HepG2 (cell line): Measurements from ENCODE around the gene SUV39H2. TPM values are rescaled to one million over a fixed set of nuclear protein-coding genes. Genes with fewer than 3 reads are reported as not detected.

Source experiments
- ATAC-seq: fragments of 200-7000 bp; cut with Tn5 transposase; 3 replicates; pipeline ENCODE4 v1.9.1; 2020; ENCODE audit warnings: mild to moderate bottlenecking, moderate library complexity
- BruUV-seq: library from RNA; stranded (reverse); fragments of 400-500 nt; replicated peaks from 2 replicates; lab custom pipeline; 2021; lab: Mats Ljungman, UMichigan
- CTCF ChIA-PET: fragments of 300-600 bp; formaldehyde crosslinking; extraction: SDS; loops from one replicate; lab custom pipeline; 2021; ENCODE audit warnings: low total read pairs, inconsistent platforms, low intra/inter-chr PET ratio; lab: Yijun Ruan, JAX
- POLR2A ChIA-PET: fragments of 350-600 bp; sonication (Branson Sonifier 250); formaldehyde crosslinking; loops from one replicate; lab custom pipeline; 2020; ENCODE audit warnings: antibody characterized with exemption, inconsistent platforms; lab: Yijun Ruan, JAX
- DNase-seq: peaks from one replicate; pipeline ENCODE4 v3.0.0-alpha.2; 2015; ENCODE audit warnings: low spot score
- FAIRE-seq: peaks from 3 replicates; lab custom pipeline; 2011; peaks lifted over from hg19 to GRCh38; lab: Jason Lieb, UNC
- H2AFZ ChIP-seq: one replicate; pipeline ENCODE4 v1.6.1; 2011; ENCODE audit warnings: low read length, inconsistent platforms
- H3K27ac ChIP-seq: fragments of 300-600 bp; 3 replicates; pipeline ENCODE4 v1.8.0; 2011; ENCODE audit warnings: mixed run types, mild to moderate bottlenecking, mixed read lengths, low read length, inconsistent platforms; ENCODE audit not compliant: insufficient read depth; ENCODE audit errors: extremely low read length
- H3K27me3 ChIP-seq, 2 experiments: fragments of 200-600 bp in 1 of 2; 2 replicates in 1 of 2; 3 replicates in 1 of 2; pipeline versions ENCODE4 v1.6.0 to v1.8.0; 2011; ENCODE audit warnings: low read length in 2 of 2, mild to moderate bottlenecking in 2 of 2, moderate library complexity in 2 of 2, inconsistent platforms in 1 of 2; ENCODE audit not compliant: insufficient read depth in 2 of 2, control insufficient read depth in 1 of 2
- H3K36me3 ChIP-seq, 2 experiments: fragments of 200-600 bp in 1 of 2; replicated peaks in 1 of 2; 2 replicates in 1 of 2; 3 replicates in 1 of 2; pipeline versions ENCODE4 v1.5.1 to v1.8.0; 2011; ENCODE audit warnings: low read length in 2 of 2, inconsistent platforms in 1 of 2; ENCODE audit not compliant: insufficient read depth in 2 of 2, control insufficient read depth in 1 of 2
- H3K4me1 ChIP-seq: 2 replicates; pipeline ENCODE4 v1.5.1; 2012; ENCODE audit warnings: low read length, inconsistent platforms; ENCODE audit not compliant: insufficient read depth
- H3K4me2 ChIP-seq: 2 replicates; pipeline ENCODE4 v1.6.0; 2011; ENCODE audit warnings: low read depth, low read length, inconsistent platforms
- H3K4me3 ChIP-seq, 3 experiments: fragments of 200-600 bp in 1 of 3; sonication (generic), shearing (Covaris generic) in 1 of 3; replicated peaks in 1 of 3; 2 replicates each; pipeline ENCODE4 v1.5.1; 2011 to 2016; ENCODE audit warnings: low read length in 3 of 3, inconsistent platforms in 2 of 3, low read depth in 2 of 3, mild to moderate bottlenecking in 2 of 3, control low read depth in 1 of 3, mixed read lengths in 1 of 3; ENCODE audit not compliant: insufficient read depth in 1 of 3
- H3K79me2 ChIP-seq: one replicate; pipeline ENCODE4 v1.6.1; 2011; ENCODE audit warnings: low read length, inconsistent platforms; ENCODE audit not compliant: insufficient read depth
- H3K9ac ChIP-seq: 2 replicates; pipeline ENCODE4 v1.6.0; 2011; ENCODE audit warnings: mild to moderate bottlenecking, low read depth, low read length, inconsistent platforms; ENCODE audit not compliant: insufficient read depth
- H3K9me3 ChIP-seq: 2 replicates; pipeline ENCODE4 v1.5.1; 2012; ENCODE audit warnings: mild to moderate bottlenecking, low read length
- H4K20me1 ChIP-seq: 2 replicates; pipeline ENCODE4 v1.6.0; 2011; ENCODE audit warnings: inconsistent platforms, mild to moderate bottlenecking, low read length, moderate library complexity; ENCODE audit not compliant: insufficient read depth
- AGO2 ChIP-seq: fragments of 200-400 bp; formaldehyde crosslinking; optimal IDR thresholded peaks from 2 replicates; pipeline ENCODE3; 2017; ENCODE audit warnings: mild to moderate bottlenecking, low read depth, low read length, moderate library complexity
- HMG20B ChIP-seq: conservative IDR thresholded peaks from 2 replicates; pipeline ENCODE4 v1.6.1; 2016; ENCODE audit warnings: missing genetic modification reagents, missing compliant biosample characterization
- HNRNPUL1 ChIP-seq: fragments of 200-400 bp; formaldehyde crosslinking; IDR thresholded peaks from 2 replicates; pipeline ENCODE4 v1.6.1; 2017; ENCODE audit warnings: low read depth, mild to moderate bottlenecking, low read length, moderate library complexity
- ISL2 ChIP-seq: sonication (generic); formaldehyde crosslinking; IDR thresholded peaks from 2 replicates; pipeline ENCODE4 v1.5.0; 2020; ENCODE audit warnings: missing genetic modification reagents
- MED13 ChIP-seq: sonication (generic); formaldehyde crosslinking; IDR thresholded peaks from 2 replicates; pipeline ENCODE4 v1.5.0; 2020; ENCODE audit warnings: missing genetic modification reagents
- MEF2D ChIP-seq: sonication (generic); formaldehyde crosslinking; IDR thresholded peaks from 2 replicates; pipeline ENCODE4 v1.5.1; 2020; ENCODE audit warnings: mild to moderate bottlenecking, missing genetic modification reagents
- MLLT10 ChIP-seq: sonication (generic); formaldehyde crosslinking; IDR thresholded peaks from 2 replicates; pipeline ENCODE4 v1.4.0; 2020; ENCODE audit warnings: missing genetic modification reagents
- TARDBP ChIP-seq: sonication (generic); formaldehyde crosslinking; IDR thresholded peaks from 2 replicates; pipeline ENCODE4 v1.8.0; 2022; ENCODE audit warnings: mild to moderate bottlenecking, missing genetic modification reagents
- TCF12 ChIP-seq, 2 experiments: fragments of 450-650 bp in 1 of 2; sonication (generic) in 1 of 2; formaldehyde crosslinking in 1 of 2; IDR thresholded peaks; 2 replicates each; pipeline versions ENCODE4 v1.6.1 to v1.8.0; 2017 to 2022; ENCODE audit warnings: antibody characterized with exemption in 1 of 2, mild to moderate bottlenecking in 1 of 2, missing genetic modification reagents in 1 of 2, moderate library complexity in 1 of 2
- TCF7L2 ChIP-seq: IDR thresholded peaks from 2 replicates; pipeline ENCODE4 v1.6.1; 2011; ENCODE audit warnings: mild to moderate bottlenecking, low read depth, low read length, moderate library complexity
- ZNF30 ChIP-seq: sonication (generic); formaldehyde crosslinking; IDR thresholded peaks from 2 replicates; pipeline ENCODE4 v1.5.0; 2020; ENCODE audit warnings: mild to moderate bottlenecking, missing genetic modification reagents
- ZNF558 ChIP-seq: sonication (generic); formaldehyde crosslinking; IDR thresholded peaks from 2 replicates; pipeline ENCODE4 v1.9.0; 2022; ENCODE audit warnings: mild to moderate bottlenecking, missing genetic modification reagents, borderline replicate concordance
- ZNF564 ChIP-seq: sonication (generic); formaldehyde crosslinking; IDR thresholded peaks from 2 replicates; pipeline ENCODE4 v1.8.1; 2023; ENCODE audit warnings: mild to moderate bottlenecking, missing genetic modification reagents
- ZSCAN20 ChIP-seq: sonication (generic); formaldehyde crosslinking; IDR thresholded peaks from 2 replicates; pipeline ENCODE4 v1.4.0; 2020; ENCODE audit warnings: missing genetic modification reagents, mild to moderate bottlenecking, borderline replicate concordance
- ZSCAN25 ChIP-seq: sonication (generic); formaldehyde crosslinking; IDR thresholded peaks from 2 replicates; pipeline ENCODE4 v1.8.0; 2022; ENCODE audit warnings: mild to moderate bottlenecking, missing genetic modification reagents
- WGBS: methylation state at CpG from one replicate; pipeline ENCODE4 v1.1.6; 2017; ENCODE audit warnings: low lambda C conversion rate; 5-methylcytosine and 5-hydroxymethylcytosine counted together
- in situ Hi-C: cut with HindIII; loops from 2 replicates; pipeline ENCODE4 v1.10.0; 2017; ENCODE audit warnings: low pct_unique_long_range_greater_than_20kb; ENCODE audit not compliant: extremely low pct_ligation_motif_present
- intact Hi-C: fragments of 100-400 bp; cut with micrococcal nuclease; formaldehyde crosslinking; loops from one replicate; pipeline ENCODE4 v1.10.0; 2022; ENCODE audit not compliant: unreplicated experiment
- polyA plus RNA-seq, 8 experiments: library from polyadenylated mRNA; depleted of rRNA in 3 of 8; stranded (reverse) in 7 of 8; unstranded in 1 of 8; fragments of >200 nt; fragmentation: Illumina TruSeq in 4 of 8; extraction: Trizol in 4 of 8; gene quantifications; 2 replicates each; pipeline versions ENCODE4 v1.2.1 to v1.2.3, GENCODE V29; 2011 to 2016; ENCODE audit warnings: low read depth in 4 of 8, missing spikeins in 1 of 8, mixed read lengths in 1 of 8; ENCODE audit not compliant: insufficient read depth in 1 of 8
- total RNA-seq, 5 experiments: library from RNA; depleted of rRNA; stranded (reverse); fragments of >200 nt; fragmentation: Illumina TruSeq; extraction: Trizol; gene quantifications; 2 replicates each; pipeline ENCODE4 v1.2.3, GENCODE V29; 2016; ENCODE audit warnings: low read depth in 1 of 5
- TF ChIP-seq, protein P1 (sequence below): sonication (generic); formaldehyde crosslinking; IDR thresholded peaks from 2 replicates; pipeline ENCODE4 v1.5.1; 2020; ENCODE audit warnings: missing genetic modification reagents, mild to moderate bottlenecking, borderline replicate concordance
- TF ChIP-seq, protein P2 (sequence below): sonication (generic); formaldehyde crosslinking; IDR thresholded peaks from 2 replicates; pipeline ENCODE4 v1.5.0; 2020; ENCODE audit warnings: missing genetic modification reagents

Gene SUV39H2
- total and polyA plus RNA-seq, 2 of the 13 experiments (the other 11 are each of a cell fraction or from before 2014, with no cell fraction given), result 9.0 to 44.3 TPM

DNA sequence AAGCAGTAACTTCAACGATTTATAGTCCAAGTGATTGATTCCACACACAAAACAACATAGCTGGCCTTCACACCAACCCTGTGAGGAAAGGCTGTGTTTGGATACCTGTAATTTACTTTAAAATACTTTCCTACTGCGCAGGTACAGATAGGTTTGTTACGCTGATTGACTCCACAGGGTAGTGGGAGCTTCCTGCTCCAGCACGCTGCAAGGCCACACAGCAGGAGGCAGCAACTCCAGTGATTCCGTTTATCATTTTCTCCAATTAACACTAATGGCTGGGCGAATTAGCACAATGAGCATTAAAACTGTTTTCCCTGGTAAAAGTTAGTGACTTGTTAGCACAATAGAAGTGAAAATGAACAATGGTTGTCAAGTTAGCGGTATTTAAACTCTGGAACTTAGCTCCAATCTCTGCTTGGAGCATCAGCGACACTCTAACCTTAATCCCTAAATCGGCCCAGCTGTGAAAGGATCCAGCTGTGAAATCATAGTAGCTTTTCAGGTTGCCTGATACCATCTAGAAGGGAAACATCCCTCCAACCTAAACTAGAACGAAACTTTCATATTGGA is 74.3 kb downstream of the SUV39H2 start (continued):
- TF ChIP-seq ZNF564 (CRISPR knock-in tag) (no peak), TARDBP (0 out of 2 replicates have a peak, but pooled peaks have one; percentile 39), HNRNPUL1 (no peak)

DNA sequence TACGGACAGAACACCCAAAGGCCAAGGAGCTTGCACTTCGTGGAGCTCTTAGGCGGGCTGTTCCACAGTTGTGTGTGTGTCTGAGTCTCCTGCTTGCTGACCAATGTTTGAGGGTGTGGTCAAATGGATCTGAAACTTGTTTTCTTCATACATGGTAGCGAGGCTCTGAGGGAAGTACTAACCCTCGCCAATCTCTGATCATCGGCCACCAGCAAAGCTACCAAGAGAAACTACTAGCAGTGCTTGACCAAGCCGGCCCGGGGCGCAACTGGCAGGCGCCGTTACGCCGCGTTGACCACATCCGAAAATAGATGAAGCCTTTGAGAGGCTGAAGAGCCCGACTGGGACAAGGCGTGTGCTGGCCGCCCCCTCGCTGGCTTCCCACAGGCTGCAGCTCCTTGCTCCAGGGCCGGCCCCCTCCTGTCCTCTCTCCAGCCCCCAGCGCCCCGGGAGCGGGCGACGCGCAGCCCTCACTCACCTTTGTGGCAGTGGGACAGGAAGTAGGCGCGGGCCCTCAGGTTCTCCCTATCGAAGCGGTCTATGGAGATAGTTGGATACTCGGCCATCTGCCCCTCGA is 74.8 kb downstream of the SUV39H2 start:
- in situ Hi-C loops, result no loop called here
- FAIRE-seq (no peak), ATAC-seq (peak; percentile 74)
- TF ChIP-seq, protein P1, sequence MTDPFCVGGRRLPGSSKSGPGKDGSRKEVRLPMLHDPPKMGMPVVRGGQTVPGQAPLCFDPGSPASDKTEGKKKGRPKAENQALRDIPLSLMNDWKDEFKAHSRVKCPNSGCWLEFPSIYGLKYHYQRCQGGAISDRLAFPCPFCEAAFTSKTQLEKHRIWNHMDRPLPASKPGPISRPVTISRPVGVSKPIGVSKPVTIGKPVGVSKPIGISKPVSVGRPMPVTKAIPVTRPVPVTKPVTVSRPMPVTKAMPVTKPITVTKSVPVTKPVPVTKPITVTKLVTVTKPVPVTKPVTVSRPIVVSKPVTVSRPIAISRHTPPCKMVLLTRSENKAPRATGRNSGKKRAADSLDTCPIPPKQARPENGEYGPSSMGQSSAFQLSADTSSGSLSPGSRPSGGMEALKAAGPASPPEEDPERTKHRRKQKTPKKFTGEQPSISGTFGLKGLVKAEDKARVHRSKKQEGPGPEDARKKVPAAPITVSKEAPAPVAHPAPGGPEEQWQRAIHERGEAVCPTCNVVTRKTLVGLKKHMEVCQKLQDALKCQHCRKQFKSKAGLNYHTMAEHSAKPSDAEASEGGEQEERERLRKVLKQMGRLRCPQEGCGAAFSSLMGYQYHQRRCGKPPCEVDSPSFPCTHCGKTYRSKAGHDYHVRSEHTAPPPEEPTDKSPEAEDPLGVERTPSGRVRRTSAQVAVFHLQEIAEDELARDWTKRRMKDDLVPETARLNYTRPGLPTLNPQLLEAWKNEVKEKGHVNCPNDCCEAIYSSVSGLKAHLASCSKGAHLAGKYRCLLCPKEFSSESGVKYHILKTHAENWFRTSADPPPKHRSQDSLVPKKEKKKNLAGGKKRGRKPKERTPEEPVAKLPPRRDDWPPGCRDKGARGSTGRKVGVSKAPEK, result no peak
- no peak for TF ChIP-seq TCF12 (IDR thresholded peaks at IDR 0.05)
- no peak for TF ChIP-seq TCF12 (CRISPR knock-in tag; IDR thresholded peaks at IDR 0.05)
- TF ChIP-seq ISL2 (CRISPR knock-in tag), result peak; percentile 17; the same call in 1 of the 2 replicates
- TF ChIP-seq, protein P2, sequence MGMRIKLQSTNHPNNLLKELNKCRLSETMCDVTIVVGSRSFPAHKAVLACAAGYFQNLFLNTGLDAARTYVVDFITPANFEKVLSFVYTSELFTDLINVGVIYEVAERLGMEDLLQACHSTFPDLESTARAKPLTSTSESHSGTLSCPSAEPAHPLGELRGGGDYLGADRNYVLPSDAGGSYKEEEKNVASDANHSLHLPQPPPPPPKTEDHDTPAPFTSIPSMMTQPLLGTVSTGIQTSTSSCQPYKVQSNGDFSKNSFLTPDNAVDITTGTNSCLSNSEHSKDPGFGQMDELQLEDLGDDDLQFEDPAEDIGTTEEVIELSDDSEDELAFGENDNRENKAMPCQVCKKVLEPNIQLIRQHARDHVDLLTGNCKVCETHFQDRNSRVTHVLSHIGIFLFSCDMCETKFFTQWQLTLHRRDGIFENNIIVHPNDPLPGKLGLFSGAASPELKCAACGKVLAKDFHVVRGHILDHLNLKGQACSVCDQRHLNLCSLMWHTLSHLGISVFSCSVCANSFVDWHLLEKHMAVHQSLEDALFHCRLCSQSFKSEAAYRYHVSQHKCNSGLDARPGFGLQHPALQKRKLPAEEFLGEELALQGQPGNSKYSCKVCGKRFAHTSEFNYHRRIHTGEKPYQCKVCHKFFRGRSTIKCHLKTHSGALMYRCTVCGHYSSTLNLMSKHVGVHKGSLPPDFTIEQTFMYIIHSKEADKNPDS, result 0 out of 2 replicates have a peak, but pooled peaks have one; percentile 5
- TF ChIP-seq ZSCAN25, result 0 out of 2 replicates have a peak, but pooled peaks have one; percentile 8
- TF ChIP-seq MLLT10 (CRISPR knock-in tag), result 0 out of 2 replicates have a peak, but pooled peaks have one; percentile 39
- TF ChIP-seq MED13 (CRISPR knock-in tag), result 0 out of 2 replicates have a peak, but pooled peaks have one; percentile 54
- TF ChIP-seq AGO2, result peak; percentile 39
- TF ChIP-seq ZNF558 (CRISPR knock-in tag), result no peak
- TF ChIP-seq MEF2D (CRISPR knock-in tag), result no peak
- 0 out of 2 replicates have a peak, but pooled peaks have one; percentile 24 for TF ChIP-seq ZNF30 (CRISPR knock-in tag)
- TF ChIP-seq HMG20B (CRISPR knock-in tag), result no peak
- TF ChIP-seq ZSCAN20 (CRISPR knock-in tag), result peak; percentile 68; the same call in 1 of the 2 replicates
- no peak for TF ChIP-seq TCF7L2

More for the DNA sequence above, 74.8 kb downstream of the SUV39H2 start:
- H3K4me1 ChIP-seq, result peaks cover 47% of the 10 kb centered on the region
- H3K9ac ChIP-seq, result peak overlapping the region; percentile 72
- TSS peak; percentile 63 for BruUV-seq
- peak overlapping the region; percentile 82 for H3K4me2 ChIP-seq
- DNase-seq, result no peak
- H3K27ac ChIP-seq, result peak overlapping the region; percentile 85
- POLR2A ChIA-PET, result interaction anchor here (1.3 to 1.9 kb wide), 4 partner anchors 14 to 116 kb away, joined by 4 to 9 read pairs (median 6); partner anchors contain the start of genes CDNF, HSPA14, MSANTD7 and SUV39H2
- peak overlapping the region; percentile 57 to 82 (median 67) for H3K4me3 ChIP-seq
- peaks cover 34% of the 10 kb centered on the region for H3K79me2 ChIP-seq
- no peak overlapping the region for H2AFZ ChIP-seq
- WGBS, result 4% methylated on average over 10 of the region's 32 CpGs
- H3K36me3 ChIP-seq, result peaks cover 0 to 4% of the 10 kb centered on the region in 2 experiments; a peak in 1 of 5 replicates
- no peaks in the 10 kb centered on the region; a peak in 1 of 5 replicates for H3K27me3 ChIP-seq
- intact Hi-C loops, result loop anchor here (5.0 to 10.0 kb wide), 6 partner anchors 79 to 419 kb away; partner anchors contain the start of genes ACBD7, CDNF, HSPA14 and MSANTD7
- no peaks in the 10 kb centered on the region for H4K20me1 ChIP-seq
- CTCF ChIA-PET, result no interaction called here
- no peaks in the 10 kb centered on the region for H3K9me3 ChIP-seq
